ENCODE results near the gene CD300A.

DNA sequence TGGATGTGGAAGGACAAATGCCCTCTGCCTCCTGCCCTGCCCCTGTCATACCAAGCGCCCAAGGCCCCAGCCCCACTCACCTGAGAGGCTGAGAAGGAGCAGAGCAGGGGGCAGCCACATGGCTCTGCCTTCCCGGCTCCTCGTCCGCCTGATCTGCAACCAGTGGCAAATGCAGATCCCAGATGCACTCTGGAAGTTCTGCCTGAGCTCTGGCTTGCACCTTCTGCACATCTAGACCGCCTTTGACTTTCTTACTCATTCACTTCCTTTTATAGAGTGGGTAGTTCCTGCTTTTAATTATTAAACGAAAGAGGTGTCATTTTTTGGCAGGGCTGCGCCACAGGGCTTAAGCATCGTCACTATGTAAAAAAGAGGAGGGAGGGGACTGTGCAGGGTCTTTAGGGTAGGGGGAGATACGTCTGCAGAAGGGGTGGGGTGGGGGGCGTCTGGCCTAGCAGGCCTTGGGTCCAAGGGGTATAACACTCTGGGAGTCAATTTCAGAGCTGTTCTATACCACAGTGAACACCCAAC, 64.9 kb downstream of the CD300A start, which contains the start of gene CD300LB:
- TF ChIP-seq, protein P1, sequence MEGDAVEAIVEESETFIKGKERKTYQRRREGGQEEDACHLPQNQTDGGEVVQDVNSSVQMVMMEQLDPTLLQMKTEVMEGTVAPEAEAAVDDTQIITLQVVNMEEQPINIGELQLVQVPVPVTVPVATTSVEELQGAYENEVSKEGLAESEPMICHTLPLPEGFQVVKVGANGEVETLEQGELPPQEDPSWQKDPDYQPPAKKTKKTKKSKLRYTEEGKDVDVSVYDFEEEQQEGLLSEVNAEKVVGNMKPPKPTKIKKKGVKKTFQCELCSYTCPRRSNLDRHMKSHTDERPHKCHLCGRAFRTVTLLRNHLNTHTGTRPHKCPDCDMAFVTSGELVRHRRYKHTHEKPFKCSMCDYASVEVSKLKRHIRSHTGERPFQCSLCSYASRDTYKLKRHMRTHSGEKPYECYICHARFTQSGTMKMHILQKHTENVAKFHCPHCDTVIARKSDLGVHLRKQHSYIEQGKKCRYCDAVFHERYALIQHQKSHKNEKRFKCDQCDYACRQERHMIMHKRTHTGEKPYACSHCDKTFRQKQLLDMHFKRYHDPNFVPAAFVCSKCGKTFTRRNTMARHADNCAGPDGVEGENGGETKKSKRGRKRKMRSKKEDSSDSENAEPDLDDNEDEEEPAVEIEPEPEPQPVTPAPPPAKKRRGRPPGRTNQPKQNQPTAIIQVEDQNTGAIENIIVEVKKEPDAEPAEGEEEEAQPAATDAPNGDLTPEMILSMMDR (conservative IDR thresholded peaks at IDR 0.05; ENCODE audit: low read depth, low read length) = no peak
- TF ChIP-seq EZH2 (IDR thresholded peaks at IDR 0.05; ENCODE audit: low read length, unreplicated experiment) (no peak), EZH2phosphoT487 (IDR thresholded peaks at IDR 0.05; ENCODE audit: borderline replicate concordance, low read length) (no peak)
